C4-2B (cell line): ENCODE results near the gene EFNA5.

Source experiments
- CTCF ChIP-seq: fragments of 450-650 bp; conservative IDR thresholded peaks from 2 replicates; pipeline ENCODE4 v1.5.1; 2017; ENCODE audit warnings: mild to moderate bottlenecking
- ZFX ChIP-seq: fragments of 450-650 bp; IDR thresholded peaks from 2 replicates; pipeline ENCODE4 v1.6.1; 2017

GRCh38 chr5:107395632-107396350, 274.9 kb downstream of the EFNA5 start:
- no peak for TF ChIP-seq CTCF
- no peak for TF ChIP-seq ZFX
